HFF-Myc (cell line): Measurements from ENCODE around the gene DKK3.

Experiments used
- DNase-seq: peaks from one replicate; pipeline ENCODE4 v3.0.0-alpha.2; 2011; ENCODE audit warnings: low read depth; ENCODE audit errors: extremely low read depth
- H3K4me3 ChIP-seq: replicated peaks from 2 replicates; pipeline ENCODE4 v1.5.1; 2011; ENCODE audit warnings: low read depth, mild to moderate bottlenecking, control low read depth, low read length
- CTCF ChIP-seq: IDR thresholded peaks from 2 replicates; pipeline ENCODE4 v1.5.1; 2012; ENCODE audit warnings: mild to moderate bottlenecking, low read depth, low read length, control low read depth; ENCODE audit errors: missing control alignments

Gene DKK3

GRCh38 chr11:12029119-12029518 is 20.7 kb upstream of the DKK3 start:
- TF ChIP-seq CTCF: no peak
- no peak overlapping the region for H3K4me3 ChIP-seq
- no peak for DNase-seq

- no peak for TF ChIP-seq CTCF
- no peak overlapping the region for H3K4me3 ChIP-seq
- DNase-seq: no peak
Measured at GRCh38 chr11:12028303-12028702, 19.9 kb upstream of the DKK3 start.

GRCh38 chr11:12026331-12027211 is 18.1 kb upstream of the DKK3 start:
- DNase-seq: no peak
- H3K4me3 ChIP-seq: no peak overlapping the region
- no peak for TF ChIP-seq CTCF

- DNase-seq: no peak
- H3K4me3 ChIP-seq: no peak overlapping the region
- TF ChIP-seq CTCF: no peak
Measured at GRCh38 chr11:12024254-12024926, 16.0 kb upstream of the DKK3 start.

- no peak for DNase-seq
- no peak for TF ChIP-seq CTCF
- H3K4me3 ChIP-seq: no peak overlapping the region
Measured at GRCh38 chr11:12023015-12023414, 14.6 kb upstream of the DKK3 start.

GRCh38 chr11:12020546-12020945 is 12.1 kb upstream of the DKK3 start:
- H3K4me3 ChIP-seq: no peak overlapping the region
- no peak for DNase-seq
- no peak for TF ChIP-seq CTCF
